Spleen (tissue), 11 donors: Measurements from ENCODE around the gene CACNA2D1. TPM values are rescaled to one million over a fixed set of nuclear protein-coding genes. Genes with fewer than 3 reads are reported as not detected.

Experiments used
- DNase-seq: peaks from one replicate; pipeline ENCODE4 v3.0.0-alpha.2; 2020
- H3K27ac ChIP-seq, 8 donors: fragments of 200-600 bp; sonication (generic) in 7 of 8; 1 replicate in 4 of 8; 2 replicates in 4 of 8; pipeline versions ENCODE4 v1.5.0 to v1.8.0; 2016 to 2021; ENCODE audit warnings: inconsistent platforms in 4 of 8, mild to moderate bottlenecking in 4 of 8, moderate library complexity in 1 of 8
- H3K27me3 ChIP-seq, 7 donors: fragments of 200-600 bp; sonication (generic) in 6 of 7; replicated peaks in 1 of 7; 1 replicate in 4 of 7; 2 replicates in 3 of 7; pipeline versions ENCODE4 v1.5.0 to v1.8.0; 2016 to 2021; ENCODE audit warnings: inconsistent platforms in 3 of 7, mild to moderate bottlenecking in 1 of 7
- H3K36me3 ChIP-seq, 6 donors: fragments of 200-600 bp; sonication (generic) in 5 of 6; 1 replicate in 4 of 6; 2 replicates in 2 of 6; pipeline versions ENCODE4 v1.5.0 to v1.8.0; 2016 to 2021; ENCODE audit warnings: inconsistent platforms in 2 of 6
- H3K4me1 ChIP-seq, 6 donors: fragments of 200-600 bp; sonication (generic) in 5 of 6; 1 replicate in 3 of 6; 2 replicates in 3 of 6; pipeline versions ENCODE4 v1.5.0 to v1.8.0; 2016 to 2021; ENCODE audit warnings: inconsistent platforms in 3 of 6
- H3K4me3 ChIP-seq, 8 donors: fragments of 200-600 bp; sonication (generic) in 7 of 8; 1 replicate in 4 of 8; 2 replicates in 4 of 8; pipeline versions ENCODE4 v1.5.0 to v1.8.0; 2016 to 2021; ENCODE audit warnings: inconsistent platforms in 4 of 8, mild to moderate bottlenecking in 4 of 8, moderate library complexity in 2 of 8
- H3K9me3 ChIP-seq, 8 donors: fragments of 200-600 bp; sonication (generic) in 7 of 8; 1 replicate in 4 of 8; 2 replicates in 4 of 8; pipeline versions ENCODE4 v1.5.0 to v1.8.0; 2016 to 2021; ENCODE audit warnings: inconsistent platforms in 4 of 8
- POLR2A ChIP-seq, 3 donors: fragments of 450-650 bp; IDR thresholded peaks; one replicate each; pipeline ENCODE4 v1.5.1; 2017; ENCODE audit warnings: antibody characterized with exemption in 3 of 3, mild to moderate bottlenecking in 1 of 3
- POLR2AphosphoS5 ChIP-seq, 3 donors: sonication (generic); formaldehyde crosslinking; IDR thresholded peaks; one replicate each; pipeline ENCODE4 v1.5.1; 2017; ENCODE audit warnings: antibody characterized with exemption in 3 of 3
- WGBS, 5 donors: extraction: QIAGEN DNeasy Blood & Tissue Kit in 3 of 5; methylation state at CpG; one replicate each; pipeline versions ENCODE4 v1.1.5 to v1.1.7; 2013 to 2018; 5-methylcytosine and 5-hydroxymethylcytosine counted together
- intact Hi-C: fragments of 100-400 bp; cut with DNase I; formaldehyde crosslinking; loops from one replicate; pipeline ENCODE4 v1.15.0; 2023; ENCODE audit warnings: low total_unique reads
- polyA plus RNA-seq, 3 donors: library from polyadenylated mRNA; stranded (reverse); fragments of 200-250 nt; gene quantifications; one replicate each; pipeline ENCODE4 v1.2.1, GENCODE V29; 2013
- total RNA-seq, 7 donors: library from RNA; depleted of rRNA in 3 of 7; stranded (reverse); fragments of >200 nt in 3 of 7; fragmentation: NEBNext Ultra II Directional in 4 of 7; extraction: Animal tissue kit (Norgen Biotek cat#: 25700) in 4 of 7; gene quantifications; one replicate each; pipeline versions ENCODE4 v1.1.0 to v1.2.1, GENCODE V29; 2016 to 2021
- TF ChIP-seq, protein P1 (sequence below), 11 experiments: fragments of 200-600 bp in 7 of 11; fragments of 450-650 bp in 4 of 11; sonication (generic) in 4 of 11; IDR thresholded peaks in 8 of 11; conservative IDR thresholded peaks in 3 of 11; 1 replicate in 7 of 11; 2 replicates in 4 of 11; pipeline versions ENCODE4 v1.4.0 to v1.8.0; 2016 to 2021; ENCODE audit warnings: antibody characterized with exemption in 11 of 11, inconsistent platforms in 4 of 11, mild to moderate bottlenecking in 1 of 11
- donor health status: healthy with polysubstance abuse.
- donor health status: DM: no; HTN: no; CAD: no; lungs with moderate emphysema.
- donor health status: DM: no; HTN: no; CAD: no.
- donor health status: Bipolar disorder and iron deficiency.
- donor health status: healthy.
- donor health status: DM: no; HTN: no; CAD: no.
- donor health status: DM: yes; HTN: yes; CAD: no.

Gene CACNA2D1
- total and polyA plus RNA-seq, 10 donors, result 1.7 to 24.0 (median 15.2) TPM

DNA sequence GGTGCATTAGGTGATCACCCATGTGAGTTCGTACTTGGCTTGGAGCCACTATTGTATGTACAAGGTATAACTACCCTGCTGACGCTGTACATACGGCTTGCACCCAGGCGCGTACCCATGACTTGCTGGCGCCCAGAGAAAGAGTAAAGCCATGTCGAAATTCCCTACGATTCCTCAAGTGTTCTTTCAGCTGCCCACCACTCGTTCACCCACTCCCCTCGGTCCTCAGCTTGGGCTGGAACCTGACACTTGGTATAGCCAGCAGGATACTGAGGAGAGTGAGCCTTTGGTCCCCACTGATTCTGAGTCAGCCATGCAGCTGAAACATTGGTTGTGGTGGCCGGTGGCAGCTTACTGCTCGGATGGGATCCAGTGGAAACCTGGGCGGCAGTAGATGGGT lies 241.5 kb downstream of the CACNA2D1 start:
- H3K36me3 ChIP-seq, result no peaks in the 10 kb centered on the region
- TF ChIP-seq POLR2AphosphoS5 (IDR thresholded peaks at IDR 0.05), result no peak
- TF ChIP-seq, protein P1, sequence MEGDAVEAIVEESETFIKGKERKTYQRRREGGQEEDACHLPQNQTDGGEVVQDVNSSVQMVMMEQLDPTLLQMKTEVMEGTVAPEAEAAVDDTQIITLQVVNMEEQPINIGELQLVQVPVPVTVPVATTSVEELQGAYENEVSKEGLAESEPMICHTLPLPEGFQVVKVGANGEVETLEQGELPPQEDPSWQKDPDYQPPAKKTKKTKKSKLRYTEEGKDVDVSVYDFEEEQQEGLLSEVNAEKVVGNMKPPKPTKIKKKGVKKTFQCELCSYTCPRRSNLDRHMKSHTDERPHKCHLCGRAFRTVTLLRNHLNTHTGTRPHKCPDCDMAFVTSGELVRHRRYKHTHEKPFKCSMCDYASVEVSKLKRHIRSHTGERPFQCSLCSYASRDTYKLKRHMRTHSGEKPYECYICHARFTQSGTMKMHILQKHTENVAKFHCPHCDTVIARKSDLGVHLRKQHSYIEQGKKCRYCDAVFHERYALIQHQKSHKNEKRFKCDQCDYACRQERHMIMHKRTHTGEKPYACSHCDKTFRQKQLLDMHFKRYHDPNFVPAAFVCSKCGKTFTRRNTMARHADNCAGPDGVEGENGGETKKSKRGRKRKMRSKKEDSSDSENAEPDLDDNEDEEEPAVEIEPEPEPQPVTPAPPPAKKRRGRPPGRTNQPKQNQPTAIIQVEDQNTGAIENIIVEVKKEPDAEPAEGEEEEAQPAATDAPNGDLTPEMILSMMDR (IDR thresholded peaks at IDR 0.05 in 8 of 11, conservative IDR thresholded peaks at IDR 0.05 in 3 of 11), result no peak
- no peak for TF ChIP-seq POLR2A (IDR thresholded peaks at IDR 0.05)
- no peak overlapping the region for H3K27ac ChIP-seq
- H3K9me3 ChIP-seq, result peaks cover 0 to 19% (median 0%) of the 10 kb centered on the region in 8 donors
- intact Hi-C loops, result no loop called here
- no peak for DNase-seq
- H3K27me3 ChIP-seq, result no peaks in the 10 kb centered on the region
- no peaks in the 10 kb centered on the region for H3K4me1 ChIP-seq
- no peak overlapping the region for H3K4me3 ChIP-seq
- 89 to 96% (median 91%) methylated on average over 13 of the region's 13 CpGs for WGBS, 5 donors

DNA sequence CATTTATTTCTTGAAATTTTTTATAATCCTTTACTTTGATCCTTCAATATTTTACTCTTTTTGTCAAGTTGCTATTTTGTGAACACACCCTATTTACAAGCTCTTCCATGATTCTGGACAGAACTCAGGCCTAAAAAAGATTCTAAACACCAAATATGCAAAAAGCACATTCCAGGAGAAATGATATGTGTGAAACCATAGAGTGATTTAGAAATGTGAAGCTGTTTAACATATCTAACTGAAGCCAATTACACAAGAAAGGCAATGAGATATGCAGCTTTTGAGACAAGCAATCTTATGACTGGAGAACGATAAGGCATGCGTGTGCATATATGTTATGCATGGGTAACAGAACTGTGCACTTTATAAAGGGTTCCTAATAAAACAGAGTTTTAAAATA lies 243.0 kb downstream of the CACNA2D1 start:
- H3K27ac ChIP-seq, result no peak overlapping the region
- no peak overlapping the region for H3K4me3 ChIP-seq
- 87 to 97% (median 94%) methylated on average over 2 of the region's 2 CpGs for WGBS, 5 donors
- intact Hi-C loops, result no loop called here
- H3K9me3 ChIP-seq, result peaks cover 0 to 19% (median 0%) of the 10 kb centered on the region in 8 donors
- no peaks in the 10 kb centered on the region for H3K27me3 ChIP-seq
- DNase-seq, result no peak
- no peaks in the 10 kb centered on the region for H3K4me1 ChIP-seq
- TF ChIP-seq, protein P1 (IDR thresholded peaks at IDR 0.05 in 8 of 11, conservative IDR thresholded peaks at IDR 0.05 in 3 of 11), result no peak
- TF ChIP-seq POLR2A (IDR thresholded peaks at IDR 0.05), result no peak
- no peak for TF ChIP-seq POLR2AphosphoS5 (IDR thresholded peaks at IDR 0.05)
- no peaks in the 10 kb centered on the region for H3K36me3 ChIP-seq

DNA sequence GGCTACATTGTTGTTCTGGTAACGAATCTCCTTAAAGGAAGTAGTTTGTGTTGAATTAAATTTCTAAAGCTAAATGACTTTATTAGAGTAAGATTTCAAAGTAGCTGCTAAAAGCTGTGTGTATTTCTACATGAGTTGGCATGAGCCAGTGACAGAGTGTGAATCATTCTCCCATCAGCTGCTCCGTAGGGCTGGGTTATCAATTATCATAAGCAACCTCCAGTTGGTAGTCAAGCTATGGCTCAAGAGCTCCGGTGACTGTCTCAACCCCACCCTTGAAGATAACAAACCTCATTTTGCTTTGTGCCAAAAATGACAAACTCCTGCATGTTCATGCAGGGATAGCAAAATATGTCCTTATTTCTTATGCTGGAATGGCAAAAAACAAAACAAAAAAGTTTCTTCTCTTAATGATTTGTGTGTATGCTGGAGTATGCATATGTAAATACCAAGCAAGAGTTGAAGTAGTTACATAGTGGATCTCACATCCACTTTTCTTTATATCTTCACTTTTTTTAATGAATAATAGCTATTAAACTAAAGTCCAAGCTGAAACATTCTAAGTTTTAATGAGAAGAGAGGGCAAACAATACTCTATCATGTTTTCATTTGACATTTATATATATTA lies 249.4 kb downstream of the CACNA2D1 start:
- TF ChIP-seq POLR2A (IDR thresholded peaks at IDR 0.05) (no peak), POLR2AphosphoS5 (IDR thresholded peaks at IDR 0.05) (no peak)
- TF ChIP-seq, protein P1 (IDR thresholded peaks at IDR 0.05 in 8 of 11, conservative IDR thresholded peaks at IDR 0.05 in 3 of 11), result no peak
- H3K27ac ChIP-seq, result no peak overlapping the region
- H3K4me3 ChIP-seq, result no peak overlapping the region
- WGBS, 5 donors, result 50 to 80% (median 62%) methylated on average over 3 of the region's 3 CpGs
- H3K36me3 ChIP-seq, result no peaks in the 10 kb centered on the region
- H3K27me3 ChIP-seq, result no peaks in the 10 kb centered on the region
- H3K4me1 ChIP-seq, result no peaks in the 10 kb centered on the region
- H3K9me3 ChIP-seq, result no peaks in the 10 kb centered on the region
- DNase-seq, result no peak
- intact Hi-C loops, result no loop called here

DNA sequence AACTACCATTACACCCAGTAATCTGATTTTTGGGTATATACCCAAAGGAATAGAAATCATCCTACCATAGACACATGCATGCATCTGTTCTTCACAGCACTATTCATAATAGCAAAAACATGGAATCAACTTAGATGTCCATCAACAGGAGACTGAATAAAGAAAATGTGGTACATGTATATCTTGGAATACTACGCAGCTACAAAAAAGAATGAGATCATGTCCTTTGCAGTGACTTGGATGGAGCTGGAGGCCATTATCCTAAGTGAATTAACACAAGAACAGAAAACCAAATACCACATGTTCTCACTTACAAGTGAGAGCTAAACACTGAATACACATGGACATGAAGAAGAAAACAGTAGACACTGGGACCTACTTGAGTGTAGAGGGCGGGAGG lies 254.9 kb downstream of the CACNA2D1 start:
- Histone ChIP-seq H3K9me3 (peaks cover 0 to 11% (median 0%) of the 10 kb centered on the region in 8 donors), H3K4me3 (no peak overlapping the region), H3K4me1 (no peaks in the 10 kb centered on the region), H3K27me3 (no peaks in the 10 kb centered on the region), H3K36me3 (no peaks in the 10 kb centered on the region), H3K27ac (no peak overlapping the region)
- intact Hi-C loops, result no loop called here
- TF ChIP-seq POLR2AphosphoS5 (IDR thresholded peaks at IDR 0.05), result no peak
- TF ChIP-seq, protein P1 (IDR thresholded peaks at IDR 0.05 in 8 of 11, conservative IDR thresholded peaks at IDR 0.05 in 3 of 11), result no peak
- no peak for TF ChIP-seq POLR2A (IDR thresholded peaks at IDR 0.05)
- WGBS, 5 donors, result 77 to 89% (median 81%) methylated on average over 2 of the region's 2 CpGs
- DNase-seq, result no peak
